HCT116 (cell line): ENCODE results near the gene PPP1R12C.

ENCODE experiments used
- CTCF ChIP-seq, 3 experiments: fragments of 200-600 bp in 1 of 3; sonication (generic) in 1 of 3; IDR thresholded peaks in 2 of 3; conservative IDR thresholded peaks in 1 of 3; 2 replicates each; pipeline ENCODE4 v1.5.1; 2012 to 2017; ENCODE audit warnings: low read depth in 2 of 3, low read length in 2 of 3, antibody characterized with exemption in 1 of 3, borderline replicate concordance in 1 of 3, control low read depth in 1 of 3, mild to moderate bottlenecking in 1 of 3, mixed read lengths in 1 of 3, mixed run types in 1 of 3, moderate library complexity in 1 of 3; ENCODE audit not compliant: insufficient read depth in 1 of 3
- EGR1 ChIP-seq: IDR thresholded peaks from 2 replicates; pipeline ENCODE4 v1.6.1; 2012; ENCODE audit warnings: low read depth
- ELF1 ChIP-seq: IDR thresholded peaks from 2 replicates; pipeline ENCODE4 v1.6.1; 2012; ENCODE audit warnings: low read depth, borderline replicate concordance
- EZH2 ChIP-seq: fragments of 200-600 bp; sonication (generic); IDR thresholded peaks from 2 replicates; pipeline ENCODE4 v1.6.1; 2017; ENCODE audit warnings: antibody characterized with exemption, mixed run types
- JUND ChIP-seq: IDR thresholded peaks from 2 replicates; pipeline ENCODE4 v1.6.1; 2012
- POLR2A ChIP-seq: IDR thresholded peaks from 2 replicates; pipeline ENCODE4 v1.7.0; 2011; ENCODE audit warnings: borderline replicate concordance; ENCODE audit not compliant: insufficient read depth, insufficient read length; ENCODE audit errors: extremely low read depth
- POLR2AphosphoS5 ChIP-seq: IDR thresholded peaks from 2 replicates; pipeline ENCODE4 v1.6.1; 2011; ENCODE audit warnings: mild to moderate bottlenecking, low read depth, low read length, moderate library complexity
- RAD21 ChIP-seq: IDR thresholded peaks from 2 replicates; pipeline ENCODE4 v1.6.1; 2012; ENCODE audit warnings: low read depth, mild to moderate bottlenecking
- SP1 ChIP-seq: IDR thresholded peaks from 2 replicates; pipeline ENCODE4 v1.6.1; 2012; ENCODE audit warnings: low read depth
- YY1 ChIP-seq: IDR thresholded peaks from 2 replicates; pipeline ENCODE4 v1.6.1; 2011; ENCODE audit warnings: low read length, low read depth, moderate library complexity, mild to moderate bottlenecking; ENCODE audit not compliant: insufficient replicate concordance; ENCODE audit errors: extremely low read depth
- ZNF274 ChIP-seq: fragments of 200-500 bp; sonication (Bioruptor generic); IDR thresholded peaks from 2 replicates; pipeline ENCODE4 v1.6.1; 2014; ENCODE audit warnings: mild to moderate bottlenecking, low read depth, low read length, inconsistent platforms
- TF ChIP-seq, protein P1 (sequence below): IDR thresholded peaks from 2 replicates; pipeline ENCODE4 v1.6.1; 2012; ENCODE audit warnings: low read depth

DNA sequence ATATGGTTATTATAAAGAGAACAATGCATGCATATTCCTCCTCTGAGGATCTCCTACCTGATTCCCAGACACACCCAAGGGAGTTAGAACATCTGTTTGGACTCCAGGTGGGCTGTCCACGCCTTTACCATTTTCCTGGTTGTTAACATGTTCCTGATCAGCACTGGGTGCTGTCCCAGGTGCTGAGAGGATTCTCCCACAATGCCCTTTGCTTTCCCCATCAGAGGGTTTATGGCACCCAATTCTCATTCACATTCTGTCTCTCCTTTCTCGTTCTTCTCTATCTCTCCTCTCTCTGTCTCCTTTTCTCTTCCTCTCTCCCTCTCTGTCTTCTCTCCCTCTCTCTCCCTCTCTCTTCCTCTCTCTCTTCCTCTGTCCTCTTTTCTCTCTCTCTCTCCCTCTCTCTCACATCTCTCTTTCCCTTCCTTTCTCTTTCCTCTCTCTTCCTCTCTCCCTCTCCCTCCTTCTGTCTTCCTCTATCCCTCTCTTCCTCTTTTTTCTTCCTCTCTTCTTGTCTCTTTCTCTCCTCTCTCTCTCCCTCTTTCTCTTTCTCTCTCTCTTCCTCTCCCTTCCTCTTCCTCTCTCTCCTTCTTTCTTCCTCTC, 51.2 kb downstream of the PPP1R12C start:
- no peak for TF ChIP-seq POLR2A
- no peak for TF ChIP-seq CTCF (IDR thresholded peaks at IDR 0.05 in 2 of 3, conservative IDR thresholded peaks at IDR 0.05 in 1 of 3; ENCODE audit: borderline replicate concordance in 1 of 3, insufficient read depth in 1 of 3, low read depth in 2 of 3, low read length in 2 of 3)
- TF ChIP-seq EGR1 = no peak
- no peak for TF ChIP-seq JUND
- no peak for TF ChIP-seq SP1
- TF ChIP-seq RAD21 = no peak
- no peak for TF ChIP-seq EZH2
- TF ChIP-seq POLR2AphosphoS5 = no peak
- TF ChIP-seq, protein P1, sequence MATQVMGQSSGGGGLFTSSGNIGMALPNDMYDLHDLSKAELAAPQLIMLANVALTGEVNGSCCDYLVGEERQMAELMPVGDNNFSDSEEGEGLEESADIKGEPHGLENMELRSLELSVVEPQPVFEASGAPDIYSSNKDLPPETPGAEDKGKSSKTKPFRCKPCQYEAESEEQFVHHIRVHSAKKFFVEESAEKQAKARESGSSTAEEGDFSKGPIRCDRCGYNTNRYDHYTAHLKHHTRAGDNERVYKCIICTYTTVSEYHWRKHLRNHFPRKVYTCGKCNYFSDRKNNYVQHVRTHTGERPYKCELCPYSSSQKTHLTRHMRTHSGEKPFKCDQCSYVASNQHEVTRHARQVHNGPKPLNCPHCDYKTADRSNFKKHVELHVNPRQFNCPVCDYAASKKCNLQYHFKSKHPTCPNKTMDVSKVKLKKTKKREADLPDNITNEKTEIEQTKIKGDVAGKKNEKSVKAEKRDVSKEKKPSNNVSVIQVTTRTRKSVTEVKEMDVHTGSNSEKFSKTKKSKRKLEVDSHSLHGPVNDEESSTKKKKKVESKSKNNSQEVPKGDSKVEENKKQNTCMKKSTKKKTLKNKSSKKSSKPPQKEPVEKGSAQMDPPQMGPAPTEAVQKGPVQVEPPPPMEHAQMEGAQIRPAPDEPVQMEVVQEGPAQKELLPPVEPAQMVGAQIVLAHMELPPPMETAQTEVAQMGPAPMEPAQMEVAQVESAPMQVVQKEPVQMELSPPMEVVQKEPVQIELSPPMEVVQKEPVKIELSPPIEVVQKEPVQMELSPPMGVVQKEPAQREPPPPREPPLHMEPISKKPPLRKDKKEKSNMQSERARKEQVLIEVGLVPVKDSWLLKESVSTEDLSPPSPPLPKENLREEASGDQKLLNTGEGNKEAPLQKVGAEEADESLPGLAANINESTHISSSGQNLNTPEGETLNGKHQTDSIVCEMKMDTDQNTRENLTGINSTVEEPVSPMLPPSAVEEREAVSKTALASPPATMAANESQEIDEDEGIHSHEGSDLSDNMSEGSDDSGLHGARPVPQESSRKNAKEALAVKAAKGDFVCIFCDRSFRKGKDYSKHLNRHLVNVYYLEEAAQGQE = no peak; the same call in 1 of the 2 replicates
- TF ChIP-seq ZNF274 = no peak
- no peak for TF ChIP-seq YY1
- TF ChIP-seq ELF1 = no peak
